Germinal center (tissue), 1 donor: Measurements from ENCODE around the gene KISS1.
"Not testable (repeated sequence)": the region's sequence is repeated elsewhere in the genome, so short reads cannot be mapped to it uniquely, and the experiment has no call there.

Experiments
- DNase-seq: peaks from one replicate; pipeline ENCODE4 v3.0.0; 2012; ENCODE audit warnings: mixed read lengths, low spot score

KISS1 gene

GRCh38 chr1:204196068-204196795 is at the start of gene KISS1:
Gene KISS1, minus strand, starts transcription at chr1:204196491. Its CDS starts 3,615 bp downstream, at chr1:204192876.
- DNase-seq, result no peak

- no peak for DNase-seq
Measured at GRCh38 chr1:204242920-204243319, 46.6 kb upstream of the KISS1 start.

- DNase-seq, result no peak
Measured at GRCh38 chr1:204241914-204242313, 45.6 kb upstream of the KISS1 start.

GRCh38 chr1:204241050-204241449 is 44.8 kb upstream of the KISS1 start:
- DNase-seq, result no peak

GRCh38 chr1:204240233-204240632 is 43.9 kb upstream of the KISS1 start:
- no peak for DNase-seq

GRCh38 chr1:204239401-204239800 is 43.1 kb upstream of the KISS1 start:
- DNase-seq, result not testable (repeated sequence)

- not testable (repeated sequence) for DNase-seq
Measured at GRCh38 chr1:204238520-204238919, 42.2 kb upstream of the KISS1 start.

GRCh38 chr1:204237515-204237914 is 41.2 kb upstream of the KISS1 start:
- not testable (repeated sequence) for DNase-seq

GRCh38 chr1:204232526-204232925 is 36.2 kb upstream of the KISS1 start:
- no peak for DNase-seq

- no peak for DNase-seq
Measured at GRCh38 chr1:204230211-204230610, 33.9 kb upstream of the KISS1 start.

- DNase-seq, result no peak
Measured at GRCh38 chr1:204228896-204229295, 32.6 kb upstream of the KISS1 start.

GRCh38 chr1:204227996-204228785 is 31.9 kb upstream of the KISS1 start:
- DNase-seq, result no peak

GRCh38 chr1:204227351-204227750 is 31.1 kb upstream of the KISS1 start:
- no peak for DNase-seq

GRCh38 chr1:204225841-204226735 is 29.8 kb upstream of the KISS1 start:
- DNase-seq, result no peak

GRCh38 chr1:204224655-204225054 is 28.4 kb upstream of the KISS1 start:
- no peak for DNase-seq

- no peak for DNase-seq
Measured at GRCh38 chr1:204223129-204223860, 27.0 kb upstream of the KISS1 start.

GRCh38 chr1:204222764-204223055 is 26.4 kb upstream of the KISS1 start:
- no peak for DNase-seq

- no peak for DNase-seq
Measured at GRCh38 chr1:204222006-204222763, 25.9 kb upstream of the KISS1 start.

- no peak for DNase-seq
Measured at GRCh38 chr1:204221271-204221670, 25.0 kb upstream of the KISS1 start.

- no peak for DNase-seq
Measured at GRCh38 chr1:204219971-204220616, 23.8 kb upstream of the KISS1 start.

- no peak for DNase-seq
Measured at GRCh38 chr1:204218552-204218951, 22.3 kb upstream of the KISS1 start.
